NK-92 (cell line): ENCODE results near the gene CCDC142.

Experiments used
- DNase-seq: peaks from one replicate; lab custom pipeline; 2025; ENCODE audit not compliant: unreplicated experiment; lab: John Stamatoyannopoulos, UW

Gene CCDC142

DNA sequence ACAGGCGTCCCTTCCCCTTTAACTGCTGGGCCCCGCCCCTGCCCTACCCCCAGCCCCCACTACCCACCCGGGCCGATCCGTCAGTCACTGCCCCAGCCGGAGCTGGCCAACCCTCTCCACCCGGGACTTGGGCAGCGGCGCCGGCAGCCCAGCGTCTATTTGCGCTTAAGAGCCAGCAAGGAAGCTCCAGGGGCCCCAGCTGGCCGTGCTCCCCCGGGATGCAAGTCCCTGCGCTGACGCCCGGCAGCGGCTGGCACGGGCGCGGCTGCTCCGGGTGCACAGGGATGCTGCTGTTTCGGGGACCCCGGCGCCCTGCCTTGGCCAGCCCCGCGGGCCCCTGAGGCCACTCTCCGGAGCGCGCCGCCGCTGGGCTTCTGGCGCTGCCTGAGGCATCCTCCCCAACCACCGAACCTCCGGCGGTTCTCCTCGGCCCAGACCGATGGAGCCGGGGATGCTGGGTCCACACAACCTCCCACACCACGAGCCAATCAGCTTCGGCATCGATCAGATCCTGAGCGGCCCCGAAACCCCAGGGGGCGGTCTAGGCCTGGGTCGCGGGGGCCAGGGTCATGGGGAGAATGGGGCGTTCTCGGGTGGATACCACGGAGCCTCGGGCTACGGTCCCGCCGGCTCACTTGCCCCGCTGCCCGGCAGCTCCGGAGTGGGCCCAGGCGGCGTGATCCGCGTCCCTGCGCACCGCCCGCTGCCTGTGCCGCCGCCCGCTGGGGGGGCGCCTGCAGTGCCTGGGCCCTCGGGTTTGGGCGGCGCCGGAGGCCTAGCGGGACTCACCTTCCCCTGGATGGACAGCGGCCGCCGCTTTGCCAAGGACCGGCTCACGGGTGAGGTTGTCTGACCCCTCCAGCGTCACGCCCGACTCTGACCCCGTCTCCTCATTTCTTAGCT is 31.8 kb upstream of the CCDC142 start, which contains the start of gene TLX2:
Gene TLX2, plus strand, starts transcription at position 83 of the 903 bp plus-strand sequence. Its CDS starts 357 bp downstream, at position 440.
- DNase-seq = no peak

DNA sequence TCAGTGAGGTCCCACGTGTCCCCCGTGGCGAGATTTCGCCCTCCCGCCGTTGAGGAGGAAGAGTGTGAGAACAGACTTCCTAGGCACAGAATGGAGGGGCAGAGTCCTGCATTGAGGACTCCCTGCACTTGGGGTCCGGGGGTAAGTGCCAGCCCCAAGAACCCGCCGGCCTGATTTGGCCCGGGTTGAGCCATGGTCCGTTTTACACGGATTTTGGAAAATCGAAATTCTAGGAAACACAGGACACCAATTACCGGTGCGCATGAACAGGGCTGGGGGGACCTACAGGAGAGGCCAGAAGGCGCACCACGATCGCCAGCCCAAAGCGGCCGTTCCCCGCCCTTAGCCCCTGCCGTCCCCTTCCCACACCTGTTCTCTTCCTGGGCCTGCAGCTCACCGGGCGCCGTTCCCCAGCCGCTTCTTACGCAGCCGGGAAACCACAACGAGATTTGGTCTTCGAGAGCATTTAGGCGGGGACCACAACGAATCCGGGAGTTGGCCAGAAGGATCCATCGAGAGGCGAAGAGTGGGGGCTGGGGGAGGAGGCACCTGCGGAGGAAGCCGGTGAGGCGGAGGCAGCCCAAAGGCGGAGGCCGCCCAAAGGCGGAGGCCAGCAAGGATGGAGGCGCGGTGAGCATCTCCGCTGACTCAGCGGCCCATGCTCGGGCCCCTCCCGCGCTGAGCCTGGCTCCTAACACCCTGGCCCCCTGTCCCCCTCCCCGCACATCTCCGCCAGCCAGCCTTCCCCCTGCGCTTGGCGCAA is 31.0 kb upstream of the CCDC142 start:
- no peak for DNase-seq

DNA sequence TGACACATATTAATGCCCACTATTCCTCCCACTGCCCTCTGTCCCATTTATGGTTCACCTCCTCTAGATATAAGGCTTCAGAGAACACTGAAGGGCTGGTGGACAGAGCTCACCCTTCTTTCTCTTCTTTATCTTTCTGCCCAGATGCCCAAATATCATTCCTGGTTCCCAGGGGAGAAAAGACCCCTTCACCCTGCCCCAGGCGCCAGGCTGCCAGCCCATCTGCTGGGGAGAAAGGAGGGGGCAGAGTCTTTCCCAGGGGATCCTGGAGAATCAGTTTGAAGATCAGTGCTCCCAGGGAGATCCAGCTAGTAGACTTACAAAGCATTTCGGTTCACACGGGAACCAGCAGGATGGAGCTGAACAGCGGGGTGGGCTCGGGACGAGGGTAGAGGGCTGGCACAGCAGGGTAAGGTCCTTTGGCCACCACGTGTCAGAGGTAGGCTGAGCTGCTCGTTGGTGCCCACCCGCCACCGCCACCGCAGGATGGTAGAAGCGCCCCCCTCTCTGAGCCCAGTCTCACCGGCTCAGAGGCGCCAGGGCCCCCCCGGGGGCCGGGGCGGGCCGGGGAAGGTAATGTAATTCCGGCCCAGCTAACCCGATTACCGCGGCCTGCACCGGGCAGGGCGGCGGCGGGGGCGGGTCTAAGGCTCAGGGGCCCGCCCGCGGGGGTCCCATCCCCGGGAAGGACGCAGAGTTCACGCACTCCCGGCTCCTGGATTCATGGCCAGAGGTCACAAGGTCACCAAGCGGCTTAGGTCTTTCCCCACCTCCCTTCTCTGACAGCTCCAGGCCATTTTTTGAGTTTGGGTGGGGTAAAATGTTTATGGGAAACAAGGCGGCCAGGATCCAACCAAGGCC is 30.2 kb upstream of the CCDC142 start:
- DNase-seq = no peak

DNA sequence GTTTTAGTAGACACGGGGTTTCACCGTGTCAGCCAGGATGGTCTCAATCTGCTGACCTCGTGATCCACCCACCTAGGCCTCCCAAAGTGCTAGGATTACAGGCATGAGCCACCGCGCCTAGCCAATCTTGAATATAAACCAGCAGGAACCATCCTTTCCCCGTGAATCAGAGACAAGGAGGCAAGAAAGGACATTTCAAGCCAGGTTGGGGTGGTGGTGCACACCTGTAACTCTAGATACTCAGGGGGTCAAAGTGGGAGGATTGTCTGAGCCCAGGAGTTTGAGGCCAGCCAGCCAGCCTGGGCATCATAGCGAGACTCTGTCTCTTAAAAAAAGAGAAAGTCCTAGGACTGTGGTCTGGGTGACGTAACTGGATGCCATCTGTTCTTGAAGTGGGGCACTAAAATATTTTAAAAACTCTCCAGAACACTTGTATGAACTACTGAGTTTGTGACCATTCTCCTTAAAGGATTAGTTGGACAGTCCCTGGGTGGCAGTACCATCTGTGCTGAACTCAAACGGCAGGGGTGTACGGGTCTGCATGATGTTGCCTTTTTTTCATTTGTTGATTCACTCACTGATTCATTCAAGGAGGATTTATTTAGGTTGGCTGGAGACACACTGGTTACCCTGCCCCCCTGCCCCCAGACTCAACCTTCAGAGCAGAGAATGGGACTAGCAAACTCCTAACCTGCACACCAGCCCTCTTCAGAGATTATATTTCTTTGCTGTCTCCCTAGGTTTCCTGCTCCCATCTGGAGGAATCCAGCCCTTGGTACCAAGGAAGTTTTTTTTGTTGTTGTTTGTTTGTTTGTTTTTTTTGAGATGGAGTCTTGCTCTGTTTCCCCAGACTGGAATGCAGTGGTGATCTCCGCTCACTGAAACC is 28.5 kb upstream of the CCDC142 start:
- no peak for DNase-seq

- no peak for DNase-seq
Observed at GRCh38 chr2:74510272-74510671, 27.5 kb upstream of the CCDC142 start.

GRCh38 chr2:74507926-74508520 is 25.2 kb upstream of the CCDC142 start:
- no peak for DNase-seq

DNA sequence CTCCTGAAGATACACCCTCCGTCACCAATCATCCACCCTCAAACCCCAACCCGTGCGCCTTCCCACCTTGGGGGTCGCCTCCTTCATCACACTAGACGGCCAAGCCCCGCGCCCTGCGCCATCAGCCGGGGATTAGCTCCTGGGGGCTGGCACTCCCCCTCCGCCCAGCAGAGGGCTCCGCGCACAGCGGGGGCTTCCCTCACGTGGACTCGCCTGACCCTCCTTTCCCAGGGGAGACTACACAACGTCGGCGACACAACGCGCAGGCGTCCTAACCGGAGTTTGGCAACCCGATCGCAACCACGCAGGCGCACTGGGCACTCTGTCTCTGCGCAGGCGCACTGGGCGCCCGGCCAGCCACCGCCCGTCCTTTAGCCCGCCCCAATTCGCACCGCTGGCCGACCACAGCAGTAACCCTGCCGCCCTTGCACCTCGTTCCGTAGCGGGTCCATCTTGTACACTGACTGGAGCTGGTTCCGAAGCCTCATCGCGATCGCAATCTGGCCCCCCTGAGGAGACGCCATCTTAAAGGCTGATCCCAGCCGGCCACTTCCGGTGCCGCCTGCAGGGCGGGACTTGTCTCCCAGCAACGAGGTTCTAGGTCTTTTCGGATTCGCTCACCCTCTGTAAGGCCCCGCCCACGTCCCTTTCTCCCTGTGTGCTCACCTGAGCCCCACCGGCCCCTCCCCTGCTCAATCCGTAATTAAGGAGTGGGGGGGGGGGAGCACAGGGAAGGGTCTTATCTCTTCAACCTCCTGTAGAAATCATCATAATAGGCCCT is 24.5 kb upstream of the CCDC142 start, which contains the start of gene PCGF1:
Gene PCGF1, minus strand, starts transcription at position 551 of the 781 bp plus-strand sequence. Its CDS starts 27 bp downstream, at position 524.
- peak; percentile 80 for DNase-seq

- DNase-seq = no peak
Observed at GRCh38 chr2:74505448-74506246, 22.8 kb upstream of the CCDC142 start.

- DNase-seq = no peak
Observed at GRCh38 chr2:74504591-74504990, 21.8 kb upstream of the CCDC142 start.

- DNase-seq = no peak
Observed at GRCh38 chr2:74503506-74504475, 21.0 kb upstream of the CCDC142 start.

DNA sequence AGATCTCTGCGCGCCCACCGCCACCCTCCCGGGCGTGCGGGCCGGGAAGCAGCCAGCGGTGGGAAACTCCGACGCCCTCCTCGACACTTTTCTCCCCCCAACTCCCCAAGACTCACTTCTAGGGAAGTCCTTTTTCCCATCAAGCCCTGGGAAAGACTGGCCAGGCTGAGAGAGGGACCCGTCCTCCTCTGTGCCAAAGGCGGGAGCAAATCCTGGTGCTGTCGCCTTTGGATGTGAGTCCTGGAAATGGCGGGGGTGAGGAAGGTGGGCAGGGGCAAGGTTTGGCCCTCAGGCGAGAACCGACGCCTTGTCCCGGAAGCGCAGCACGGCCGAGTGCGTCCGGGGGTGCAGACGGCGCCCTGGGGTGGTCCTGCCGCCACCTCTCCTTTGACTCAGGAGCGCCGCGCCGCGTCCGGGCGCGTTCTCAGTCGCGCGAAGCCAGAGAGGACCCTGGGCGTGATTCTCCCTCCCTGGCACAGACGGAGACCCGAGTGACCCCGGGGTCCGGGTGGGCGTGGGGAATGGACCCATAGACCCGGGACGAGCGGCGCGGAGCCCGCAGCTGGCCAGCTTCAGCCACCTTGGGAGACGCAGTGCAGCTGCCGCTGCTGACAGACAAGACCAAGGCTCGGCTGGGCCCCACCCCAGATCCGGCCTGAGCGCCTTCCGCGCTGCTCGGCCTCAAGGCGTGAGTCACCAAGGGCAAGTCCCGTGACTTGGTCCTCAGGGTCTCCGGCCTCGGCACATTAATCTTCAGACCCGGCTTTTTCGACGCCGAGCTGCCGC is 20.1 kb upstream of the CCDC142 start:
- DNase-seq = no peak

GRCh38 chr2:74502147-74502719 is 19.4 kb upstream of the CCDC142 start:
- DNase-seq = no peak

DNA sequence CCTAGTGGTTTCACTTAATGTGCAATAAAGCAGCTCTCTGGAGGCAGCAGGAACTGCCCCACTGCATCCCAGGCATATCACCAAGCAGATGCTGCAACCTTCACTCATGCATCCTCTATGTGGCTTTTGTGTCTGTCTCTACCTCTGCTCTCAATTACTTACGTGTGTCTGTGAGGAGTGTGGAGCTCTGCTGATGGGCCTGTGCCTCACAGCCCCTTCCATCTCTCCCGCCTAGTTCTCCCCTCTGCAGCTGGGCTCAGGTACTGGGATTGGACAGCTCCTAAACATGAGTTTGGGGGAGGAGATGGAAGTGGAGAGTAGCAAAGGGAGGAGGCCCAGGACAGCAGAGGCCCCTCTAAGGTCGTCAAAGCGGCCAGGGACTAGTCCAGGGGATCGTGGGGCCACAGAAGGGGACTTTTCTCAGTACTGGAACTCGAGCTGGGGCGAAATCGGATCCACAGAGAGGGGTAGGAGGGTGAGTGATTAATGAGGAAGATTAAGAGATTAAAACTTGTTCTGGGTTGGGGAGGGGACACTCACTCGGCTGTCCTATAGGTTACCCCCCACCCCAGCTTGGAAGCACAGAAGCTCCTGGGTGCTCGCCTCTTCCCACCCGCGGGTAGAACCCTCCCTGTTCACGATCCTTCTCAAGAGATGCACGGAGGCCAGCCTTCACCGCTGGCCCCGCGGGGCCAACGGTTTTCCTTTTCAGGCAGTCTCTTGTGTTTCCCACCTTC is 18.7 kb upstream of the CCDC142 start:
- DNase-seq = no peak

- DNase-seq = no peak
Observed at GRCh38 chr2:74500578-74500946, 17.8 kb upstream of the CCDC142 start.

DNA sequence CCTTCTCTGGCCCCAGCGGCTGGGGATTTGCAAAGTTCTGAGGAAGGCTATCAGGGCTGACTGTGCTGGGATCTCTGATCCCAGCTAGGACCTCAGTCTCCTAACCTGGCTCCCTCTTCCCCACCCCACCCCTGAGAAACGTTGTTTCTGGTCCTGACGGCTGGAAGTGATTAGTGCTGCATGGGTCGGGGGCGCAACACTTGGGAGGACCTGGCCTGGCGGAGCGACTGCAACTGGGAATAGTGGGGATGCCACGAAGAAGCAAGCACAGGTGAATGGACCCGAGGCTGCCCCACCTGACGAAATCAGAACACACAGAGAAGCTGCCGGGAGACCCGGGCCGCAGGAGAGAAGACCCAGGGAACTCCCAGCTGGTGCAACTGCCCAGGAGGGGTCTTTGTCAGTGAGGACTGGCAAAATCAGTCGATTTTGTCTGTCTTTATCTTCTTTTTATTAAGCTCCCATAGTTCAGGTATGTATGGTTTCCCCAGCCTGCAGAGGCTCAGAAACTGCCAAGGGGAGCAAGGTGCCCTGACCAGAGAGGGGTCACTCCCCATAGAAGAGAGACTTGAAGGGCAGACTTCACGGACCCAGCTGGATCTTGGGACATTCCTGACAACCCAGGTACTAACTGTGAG is 17.3 kb upstream of the CCDC142 start:
- DNase-seq = no peak
